Activated CD8-positive, alpha-beta memory T cell treated with anti-CD3 and anti-CD28 coated beads, Interleukin-2, amount 50 U/mL, for 24 hours (primary cell): Measurements from ENCODE around the gene SUFU.

ENCODE experiments used
- DNase-seq: peaks from one replicate; pipeline ENCODE4 v3.0.0-alpha.2; 2020; ENCODE audit errors: extremely low read depth

The SUFU gene

GRCh38 chr10:102552533-102552932, 48.8 kb downstream of the SUFU start:
- DNase-seq = no peak

GRCh38 chr10:102553771-102554170, 50.0 kb downstream of the SUFU start:
- no peak for DNase-seq

- no peak for DNase-seq
Measured at GRCh38 chr10:102554531-102554930, 50.8 kb downstream of the SUFU start.

GRCh38 chr10:102555781-102556328, 52.1 kb downstream of the SUFU start:
- no peak for DNase-seq

- DNase-seq = no peak
Measured at GRCh38 chr10:102557569-102557968, 53.8 kb downstream of the SUFU start.

- no peak for DNase-seq
Measured at GRCh38 chr10:102559764-102560163, 56.0 kb downstream of the SUFU start.

- DNase-seq = no peak
Measured at GRCh38 chr10:102564209-102564834, 60.5 kb downstream of the SUFU start.

- no peak for DNase-seq
Measured at GRCh38 chr10:102565793-102566192, 62.0 kb downstream of the SUFU start.

GRCh38 chr10:102578782-102579181, 75.0 kb downstream of the SUFU start:
- DNase-seq = no peak

- DNase-seq = no peak
Measured at GRCh38 chr10:102579328-102579727, 75.6 kb downstream of the SUFU start.

- DNase-seq = no peak
Measured at GRCh38 chr10:102580230-102580629, 76.5 kb downstream of the SUFU start.

- DNase-seq = no peak
Measured at GRCh38 chr10:102581401-102581800, 77.6 kb downstream of the SUFU start.

- DNase-seq = no peak
Measured at GRCh38 chr10:102581981-102582580, 78.3 kb downstream of the SUFU start.

- DNase-seq = peak; percentile 52
Measured at GRCh38 chr10:102583435-102584417, 80.0 kb downstream of the SUFU start.

GRCh38 chr10:102585026-102585425, 81.3 kb downstream of the SUFU start:
- no peak for DNase-seq

GRCh38 chr10:102586858-102587257, 83.1 kb downstream of the SUFU start:
- DNase-seq = no peak

- no peak for DNase-seq
Measured at GRCh38 chr10:102588875-102589274, 85.1 kb downstream of the SUFU start.

- no peak for DNase-seq
Measured at GRCh38 chr10:102593074-102593803, 89.5 kb downstream of the SUFU start.

- DNase-seq = no peak
Measured at GRCh38 chr10:102593804-102594079, 90.0 kb downstream of the SUFU start.

- DNase-seq = no peak
Measured at GRCh38 chr10:102595293-102595692, 91.5 kb downstream of the SUFU start.

- no peak for DNase-seq
Measured at GRCh38 chr10:102595897-102596296, 92.1 kb downstream of the SUFU start.

- DNase-seq = no peak
Measured at GRCh38 chr10:102596506-102596971, 92.8 kb downstream of the SUFU start.
